ENCODE measurements around the gene ZCCHC24. TPM values are rescaled to one million over a fixed set of nuclear protein-coding genes. Genes with fewer than 3 reads are reported as not detected.

Gene ZCCHC24
- total and polyA plus RNA-seq, 2 donors from 2014 or later, result 8.4 to 21.3 TPM

- Histone ChIP-seq H3K27ac (ENCODE audit: low read depth in 2 of 2, low read length in 2 of 2) (peak overlapping the region; percentile 80 to 85), H3K9me3 (ENCODE audit: control insufficient read depth in 2 of 3, insufficient read depth in 1 of 3, low read length in 3 of 3) (no peaks in the 10 kb centered on the region), H3K4me1 (ENCODE audit: control insufficient read depth in 2 of 3, insufficient read depth in 2 of 3, low read depth in 1 of 3, low read length in 3 of 3) (peaks cover 0 to 13% (median 5%) of the 10 kb centered on the region in 3 donors), H3K4me3 (ENCODE audit: low read length in 3 of 3) (peak overlapping the region; percentile 54 to 78 (median 62)), H3K9ac (ENCODE audit: low read length in 3 of 3) (peak overlapping the region in 2 of 3 donors; percentile 57 to 92), H3K36me3 (ENCODE audit: control insufficient read depth in 2 of 3, insufficient read depth in 3 of 3, low read length in 3 of 3) (peaks cover 2 to 31% (median 6%) of the 10 kb centered on the region in 3 donors), H3K27me3 (ENCODE audit: control insufficient read depth, insufficient read depth, low read length) (no peaks in the 10 kb centered on the region)
- no peak for TF ChIP-seq CTCF (IDR thresholded peaks at IDR 0.05; ENCODE audit: borderline replicate concordance, extremely low read depth, insufficient read depth)
- peak; percentile 44 to 90 (median 74) for DNase-seq
- intact Hi-C loops (cut with DNase I), result no loop called here
- no peak for FAIRE-seq
These were observed 97.4 kb downstream of the ZCCHC24 start for GRCh38 chr10:79347894-79348639.

- Histone ChIP-seq H3K9ac (ENCODE audit: low read length in 3 of 3) (peak within 1 kb of the TSS in 2 of 3 donors; percentile 57 to 92), H3K4me1 (ENCODE audit: control insufficient read depth in 2 of 3, insufficient read depth in 2 of 3, low read depth in 1 of 3, low read length in 3 of 3) (peaks cover 0 to 13% (median 5%) of the 10 kb centered on the region in 3 donors), H3K36me3 (ENCODE audit: control insufficient read depth in 2 of 3, insufficient read depth in 3 of 3, low read length in 3 of 3) (peaks cover 2 to 23% (median 4%) of the 10 kb centered on the region in 3 donors), H3K27me3 (ENCODE audit: control insufficient read depth, insufficient read depth, low read length) (no peaks in the 10 kb centered on the region), H3K9me3 (ENCODE audit: control insufficient read depth in 2 of 3, insufficient read depth in 1 of 3, low read length in 3 of 3) (no peaks in the 10 kb centered on the region), H3K4me3 (ENCODE audit: low read length in 3 of 3) (peak within 1 kb of the TSS; percentile 54 to 78 (median 62)), H3K27ac (ENCODE audit: low read depth in 2 of 2, low read length in 2 of 2) (peak within 1 kb of the TSS; percentile 80 to 85)
- peak; percentile 95 to 98 (median 96) for DNase-seq
- peak; percentile 94 for TF ChIP-seq CTCF (IDR thresholded peaks at IDR 0.05; ENCODE audit: borderline replicate concordance, extremely low read depth, insufficient read depth)
- no peak for FAIRE-seq
- intact Hi-C loops (cut with DNase I), result no loop called here
These were observed 98.1 kb downstream of the ZCCHC24 start, which contains the start of gene PPIF for GRCh38 chr10:79347226-79347893. Gene PPIF (plus strand): TSS chr10:79347469. CDS start chr10:79347549, 80 bp downstream.

- Histone ChIP-seq H3K9me3 (ENCODE audit: control insufficient read depth in 2 of 3, insufficient read depth in 1 of 3, low read length in 3 of 3) (no peaks in the 10 kb centered on the region), H3K27me3 (ENCODE audit: control insufficient read depth, insufficient read depth, low read length) (no peaks in the 10 kb centered on the region), H3K9ac (ENCODE audit: low read length in 3 of 3) (peak overlapping the region in 1 of 3 donors; percentile 61), H3K27ac (ENCODE audit: low read depth in 2 of 2, low read length in 2 of 2) (no peak overlapping the region), H3K4me1 (ENCODE audit: control insufficient read depth in 2 of 3, insufficient read depth in 2 of 3, low read depth in 1 of 3, low read length in 3 of 3) (peaks cover 0 to 17% (median 5%) of the 10 kb centered on the region in 3 donors), H3K4me3 (ENCODE audit: low read length in 3 of 3) (no peak overlapping the region), H3K36me3 (ENCODE audit: control insufficient read depth in 2 of 3, insufficient read depth in 3 of 3, low read length in 3 of 3) (peaks cover 0 to 18% (median 2%) of the 10 kb centered on the region in 3 donors)
- intact Hi-C loops (cut with DNase I), result no loop called here
- DNase-seq (peak in 2 of 5 donors; percentile 73 to 78), FAIRE-seq (no peak)
- no peak for TF ChIP-seq CTCF (IDR thresholded peaks at IDR 0.05; ENCODE audit: borderline replicate concordance, extremely low read depth, insufficient read depth)
These were observed 98.8 kb downstream of the ZCCHC24 start for GRCh38 chr10:79346388-79347225.

All from kidney (tissue), 14 donors.